Measurements from ENCODE around the gene PITX2.

The PITX2 gene

DNA sequence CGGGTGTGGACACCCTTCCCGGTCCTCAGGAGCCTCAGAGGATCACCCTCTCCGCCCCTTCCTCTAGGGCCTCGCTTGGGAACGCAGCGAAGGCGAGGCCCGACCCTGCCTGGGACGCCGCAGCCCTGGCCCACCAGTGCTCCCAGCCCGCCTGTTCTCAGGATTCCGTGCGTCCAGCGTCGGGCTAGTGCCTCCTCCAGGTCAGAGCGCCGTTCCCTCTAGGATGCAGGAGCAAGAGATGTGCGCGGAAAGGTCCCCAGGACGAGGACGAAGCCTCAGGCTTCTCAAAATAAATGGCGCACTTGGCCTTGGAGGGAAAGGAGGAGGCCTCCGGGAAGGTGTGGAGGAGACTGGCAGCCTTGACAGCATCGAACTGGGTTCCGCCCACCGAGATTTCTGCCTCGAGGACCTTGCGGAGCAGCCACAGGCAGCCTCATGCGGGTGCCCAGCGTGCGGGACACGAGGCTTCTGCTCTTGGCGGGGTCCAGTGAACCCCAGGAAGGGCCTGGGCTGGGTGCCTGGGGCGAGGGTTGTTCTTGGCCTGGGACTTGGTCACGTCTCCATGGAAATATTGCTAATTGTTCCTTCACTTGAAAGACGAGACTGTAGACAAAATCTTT is 35.1 kb downstream of the PITX2 start:
- TF ChIP-seq, protein P1, sequence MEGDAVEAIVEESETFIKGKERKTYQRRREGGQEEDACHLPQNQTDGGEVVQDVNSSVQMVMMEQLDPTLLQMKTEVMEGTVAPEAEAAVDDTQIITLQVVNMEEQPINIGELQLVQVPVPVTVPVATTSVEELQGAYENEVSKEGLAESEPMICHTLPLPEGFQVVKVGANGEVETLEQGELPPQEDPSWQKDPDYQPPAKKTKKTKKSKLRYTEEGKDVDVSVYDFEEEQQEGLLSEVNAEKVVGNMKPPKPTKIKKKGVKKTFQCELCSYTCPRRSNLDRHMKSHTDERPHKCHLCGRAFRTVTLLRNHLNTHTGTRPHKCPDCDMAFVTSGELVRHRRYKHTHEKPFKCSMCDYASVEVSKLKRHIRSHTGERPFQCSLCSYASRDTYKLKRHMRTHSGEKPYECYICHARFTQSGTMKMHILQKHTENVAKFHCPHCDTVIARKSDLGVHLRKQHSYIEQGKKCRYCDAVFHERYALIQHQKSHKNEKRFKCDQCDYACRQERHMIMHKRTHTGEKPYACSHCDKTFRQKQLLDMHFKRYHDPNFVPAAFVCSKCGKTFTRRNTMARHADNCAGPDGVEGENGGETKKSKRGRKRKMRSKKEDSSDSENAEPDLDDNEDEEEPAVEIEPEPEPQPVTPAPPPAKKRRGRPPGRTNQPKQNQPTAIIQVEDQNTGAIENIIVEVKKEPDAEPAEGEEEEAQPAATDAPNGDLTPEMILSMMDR (IDR thresholded peaks at IDR 0.05): no peak

DNA sequence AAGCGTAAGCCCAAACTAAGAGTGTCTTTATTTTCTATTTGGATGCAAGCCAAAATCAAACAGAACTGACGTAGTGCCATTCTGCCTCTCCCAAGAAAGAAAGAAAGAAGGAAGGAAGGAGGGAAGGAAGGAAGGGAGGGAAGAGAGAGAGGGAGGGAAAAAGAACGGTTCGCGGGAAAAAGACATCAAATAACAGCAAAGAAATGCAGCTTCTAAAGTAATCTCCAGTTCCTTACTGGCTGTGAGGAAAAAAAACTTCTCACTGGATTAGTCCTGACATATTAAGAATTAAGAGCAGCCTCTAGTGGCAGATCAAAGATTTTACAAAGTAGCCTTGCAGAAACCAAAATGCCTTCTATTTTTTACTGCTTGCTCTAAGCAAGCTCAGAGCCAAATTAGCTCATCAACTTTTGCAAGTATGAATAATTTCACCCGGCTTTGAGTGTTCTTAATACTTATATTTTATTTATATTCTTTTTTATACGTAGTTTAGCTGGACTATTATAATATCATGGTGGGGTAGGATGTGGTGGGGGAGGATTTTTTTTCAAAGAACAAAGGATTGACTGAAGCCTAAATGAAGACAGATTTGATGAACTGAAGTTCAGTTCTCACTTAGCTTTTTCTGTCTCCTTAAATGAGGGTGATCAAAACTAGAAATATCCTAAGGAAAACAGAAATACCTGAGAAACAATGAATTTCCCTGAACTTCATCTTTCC is 36.6 kb downstream of the PITX2 start:
- TF ChIP-seq, protein P1 (IDR thresholded peaks at IDR 0.05): peak; percentile 63

Data from LNCAP (cell line).